HepG2 (cell line): ENCODE results near the gene RNASE13. TPM values are rescaled to one million over a fixed set of nuclear protein-coding genes. Genes with fewer than 3 reads are reported as not detected.
A peak's percentile ranks its signal among the peaks of the same experiment; 100 is the strongest.

ENCODE experiments used
- DNMT1 ChIP-seq: sonication (generic); formaldehyde crosslinking; IDR thresholded peaks from 2 replicates; pipeline ENCODE4 v1.5.1; 2020; ENCODE audit warnings: mild to moderate bottlenecking, missing genetic modification reagents
- KDM4B ChIP-seq: sonication (generic); formaldehyde crosslinking; IDR thresholded peaks from 2 replicates; pipeline ENCODE4 v1.4.0; 2020; ENCODE audit warnings: missing genetic modification reagents
- MTA1 ChIP-seq: sonication (generic); formaldehyde crosslinking; IDR thresholded peaks from 2 replicates; pipeline ENCODE4 v1.4.0; 2020; ENCODE audit warnings: missing genetic modification reagents, mild to moderate bottlenecking, borderline replicate concordance
- PHF5A ChIP-seq: IDR thresholded peaks from one replicate; pipeline ENCODE4 v1.6.1; 2018; ENCODE audit warnings: low read depth, missing genetic modification reagents; ENCODE audit not compliant: unreplicated experiment
- RAD51 ChIP-seq: fragments of 450-650 bp; IDR thresholded peaks from 2 replicates; pipeline ENCODE4 v1.6.1; 2016; ENCODE audit warnings: borderline replicate concordance
- REPIN1 ChIP-seq: sonication (generic); formaldehyde crosslinking; IDR thresholded peaks from 2 replicates; pipeline ENCODE4 v1.8.0; 2022; ENCODE audit warnings: missing genetic modification reagents, low read depth, mild to moderate bottlenecking, borderline replicate concordance
- RXRA ChIP-seq: sonication (generic); formaldehyde crosslinking; IDR thresholded peaks from 2 replicates; pipeline ENCODE4 v1.5.1; 2020; ENCODE audit warnings: missing genetic modification reagents
- SCMH1 ChIP-seq: sonication (generic); formaldehyde crosslinking; IDR thresholded peaks from 2 replicates; pipeline ENCODE4 v1.9.0; 2021; ENCODE audit warnings: missing genetic modification reagents, mild to moderate bottlenecking, borderline replicate concordance
- SP1 ChIP-seq, 2 experiments: fragments of 450-650 bp in 1 of 2; sonication (generic) in 1 of 2; formaldehyde crosslinking in 1 of 2; IDR thresholded peaks; 2 replicates each; pipeline versions ENCODE4 v1.4.0 to v1.6.1; 2016 to 2020; ENCODE audit warnings: missing genetic modification reagents in 1 of 2
- SPEN ChIP-seq: sonication (generic); formaldehyde crosslinking; IDR thresholded peaks from 2 replicates; pipeline ENCODE4 v1.5.1; 2020; ENCODE audit warnings: low read depth, mild to moderate bottlenecking, missing genetic modification reagents
- TBX3 ChIP-seq: fragments of 450-650 bp; IDR thresholded peaks from 2 replicates; pipeline ENCODE4 v1.6.1; 2017; ENCODE audit warnings: antibody characterized with exemption, mild to moderate bottlenecking, inconsistent platforms, borderline replicate concordance
- ZBTB3 ChIP-seq: sonication (generic); formaldehyde crosslinking; IDR thresholded peaks from 2 replicates; pipeline ENCODE4 v1.4.0; 2020; ENCODE audit warnings: low read depth, mild to moderate bottlenecking, moderate library complexity, missing genetic modification reagents, borderline replicate concordance
- ZBTB7B ChIP-seq: sonication (generic); formaldehyde crosslinking; IDR thresholded peaks from 2 replicates; pipeline ENCODE4 v1.4.0; 2020; ENCODE audit warnings: missing genetic modification reagents
- ZNF143 ChIP-seq: sonication (generic); formaldehyde crosslinking; IDR thresholded peaks from 2 replicates; pipeline ENCODE4 v1.4.0; 2020; ENCODE audit warnings: missing genetic modification reagents
- ZNF788 ChIP-seq: sonication (generic); formaldehyde crosslinking; IDR thresholded peaks from 2 replicates; pipeline ENCODE4 v1.5.0; 2020; ENCODE audit warnings: mild to moderate bottlenecking, missing genetic modification reagents, borderline replicate concordance
- ZSCAN12 ChIP-seq: sonication (generic); formaldehyde crosslinking; IDR thresholded peaks from 2 replicates; pipeline ENCODE4 v1.9.0; 2021; ENCODE audit warnings: mild to moderate bottlenecking, missing genetic modification reagents
- polyA plus RNA-seq, 8 experiments: library from polyadenylated mRNA; depleted of rRNA in 3 of 8; stranded (reverse) in 7 of 8; unstranded in 1 of 8; fragments of >200 nt; fragmentation: Illumina TruSeq in 4 of 8; extraction: Trizol in 4 of 8; gene quantifications; 2 replicates each; pipeline versions ENCODE4 v1.2.1 to v1.2.3, GENCODE V29; 2011 to 2016; ENCODE audit warnings: low read depth in 4 of 8, missing spikeins in 1 of 8, mixed read lengths in 1 of 8; ENCODE audit not compliant: insufficient read depth in 1 of 8
- total RNA-seq, 5 experiments: library from RNA; depleted of rRNA; stranded (reverse); fragments of >200 nt; fragmentation: Illumina TruSeq; extraction: Trizol; gene quantifications; 2 replicates each; pipeline ENCODE4 v1.2.3, GENCODE V29; 2016; ENCODE audit warnings: low read depth in 1 of 5
- TF ChIP-seq, protein P1 (sequence below): sonication (generic); formaldehyde crosslinking; IDR thresholded peaks from 2 replicates; pipeline ENCODE4 v1.5.0; 2020; ENCODE audit warnings: mild to moderate bottlenecking, missing genetic modification reagents
- TF ChIP-seq, protein P2 (sequence below): sonication (generic); formaldehyde crosslinking; IDR thresholded peaks from 2 replicates; pipeline ENCODE4 v1.4.0; 2020; ENCODE audit warnings: mild to moderate bottlenecking, missing genetic modification reagents
- TF ChIP-seq, protein P3 (sequence below): sonication (generic); formaldehyde crosslinking; IDR thresholded peaks from 2 replicates; pipeline ENCODE4 v1.4.0; 2020; ENCODE audit warnings: low read depth, mild to moderate bottlenecking, missing genetic modification reagents
- TF ChIP-seq, protein P4 (sequence below): sonication (generic); formaldehyde crosslinking; IDR thresholded peaks from 2 replicates; pipeline ENCODE4 v1.8.0; 2022; ENCODE audit warnings: missing genetic modification reagents, low read depth, mild to moderate bottlenecking, borderline replicate concordance
- TF ChIP-seq, protein P5 (sequence below): sonication (generic); formaldehyde crosslinking; IDR thresholded peaks from 2 replicates; pipeline ENCODE4 v1.4.0; 2020; ENCODE audit warnings: missing genetic modification reagents

Gene RNASE13
- total and polyA plus RNA-seq, 2 of the 13 experiments (the other 11 are each of a cell fraction or from before 2014, with no cell fraction given), result 1.0 TPM; not detected in 1

DNA sequence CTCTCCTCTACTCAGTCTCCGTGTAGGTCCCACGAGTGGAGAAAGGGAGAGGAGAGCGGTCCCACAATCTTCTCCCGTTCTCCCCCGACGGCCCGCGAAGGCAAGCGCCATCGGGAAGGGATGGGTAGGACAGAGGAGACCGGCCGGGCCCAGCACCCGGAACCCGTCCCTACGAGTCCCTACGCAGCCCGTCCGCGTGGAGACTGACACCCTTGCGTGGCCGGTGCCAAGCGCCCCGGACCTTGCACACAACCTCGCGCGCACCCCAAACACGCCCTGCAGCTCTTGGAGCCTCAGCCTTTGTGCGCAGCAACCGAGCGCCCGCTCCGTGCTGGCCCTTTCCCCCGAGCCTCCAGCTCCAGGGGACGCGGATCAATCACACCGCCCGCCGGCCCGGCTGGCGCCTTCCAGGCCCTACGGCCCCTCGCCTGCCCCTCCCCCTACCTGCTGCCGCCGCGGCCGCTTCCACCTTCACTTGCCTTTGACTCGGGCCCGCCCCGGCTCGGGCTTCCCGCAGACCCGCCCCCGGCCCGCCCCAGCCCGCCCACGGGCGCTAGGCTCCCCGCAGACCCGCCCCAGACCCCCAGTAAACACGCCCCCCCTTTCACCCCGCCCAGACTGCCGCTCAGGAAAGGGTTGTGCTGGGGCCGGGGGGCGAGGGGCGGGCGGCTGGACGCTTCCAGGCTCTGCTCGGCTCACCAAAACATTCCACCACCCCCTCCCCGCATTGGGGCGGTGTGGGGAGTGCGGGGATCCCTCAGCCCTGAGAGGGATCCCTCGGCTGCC is 9.8 kb downstream of the RNASE13 start, which contains the start of gene NDRG2 (continued):
- TF ChIP-seq, protein P1, sequence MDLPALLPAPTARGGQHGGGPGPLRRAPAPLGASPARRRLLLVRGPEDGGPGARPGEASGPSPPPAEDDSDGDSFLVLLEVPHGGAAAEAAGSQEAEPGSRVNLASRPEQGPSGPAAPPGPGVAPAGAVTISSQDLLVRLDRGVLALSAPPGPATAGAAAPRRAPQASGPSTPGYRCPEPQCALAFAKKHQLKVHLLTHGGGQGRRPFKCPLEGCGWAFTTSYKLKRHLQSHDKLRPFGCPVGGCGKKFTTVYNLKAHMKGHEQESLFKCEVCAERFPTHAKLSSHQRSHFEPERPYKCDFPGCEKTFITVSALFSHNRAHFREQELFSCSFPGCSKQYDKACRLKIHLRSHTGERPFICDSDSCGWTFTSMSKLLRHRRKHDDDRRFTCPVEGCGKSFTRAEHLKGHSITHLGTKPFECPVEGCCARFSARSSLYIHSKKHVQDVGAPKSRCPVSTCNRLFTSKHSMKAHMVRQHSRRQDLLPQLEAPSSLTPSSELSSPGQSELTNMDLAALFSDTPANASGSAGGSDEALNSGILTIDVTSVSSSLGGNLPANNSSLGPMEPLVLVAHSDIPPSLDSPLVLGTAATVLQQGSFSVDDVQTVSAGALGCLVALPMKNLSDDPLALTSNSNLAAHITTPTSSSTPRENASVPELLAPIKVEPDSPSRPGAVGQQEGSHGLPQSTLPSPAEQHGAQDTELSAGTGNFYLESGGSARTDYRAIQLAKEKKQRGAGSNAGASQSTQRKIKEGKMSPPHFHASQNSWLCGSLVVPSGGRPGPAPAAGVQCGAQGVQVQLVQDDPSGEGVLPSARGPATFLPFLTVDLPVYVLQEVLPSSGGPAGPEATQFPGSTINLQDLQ (CRISPR knock-in tag), result 0 out of 2 replicates have a peak, but pooled peaks have one; percentile 40
- TF ChIP-seq ZSCAN12 (CRISPR knock-in tag), result no peak
- TF ChIP-seq ZNF143, result no peak; the same call in 1 of the 2 replicates
- TF ChIP-seq KDM4B (CRISPR knock-in tag), result no peak
- TF ChIP-seq, protein P2, sequence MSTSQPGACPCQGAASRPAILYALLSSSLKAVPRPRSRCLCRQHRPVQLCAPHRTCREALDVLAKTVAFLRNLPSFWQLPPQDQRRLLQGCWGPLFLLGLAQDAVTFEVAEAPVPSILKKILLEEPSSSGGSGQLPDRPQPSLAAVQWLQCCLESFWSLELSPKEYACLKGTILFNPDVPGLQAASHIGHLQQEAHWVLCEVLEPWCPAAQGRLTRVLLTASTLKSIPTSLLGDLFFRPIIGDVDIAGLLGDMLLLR, result peak; percentile 83; the same call in 1 of the 2 replicates
- no peak for TF ChIP-seq RAD51
- TF ChIP-seq DNMT1, result peak; percentile 87
- peak; percentile 38; the same call in 1 of the 2 replicates for TF ChIP-seq TBX3
- TF ChIP-seq REPIN1 (CRISPR knock-in tag), result no peak
- TF ChIP-seq ZBTB7B (CRISPR knock-in tag), result no peak; the same call in 1 of the 2 replicates
- peak; percentile 67 for TF ChIP-seq MTA1 (CRISPR knock-in tag)
- TF ChIP-seq, protein P3, sequence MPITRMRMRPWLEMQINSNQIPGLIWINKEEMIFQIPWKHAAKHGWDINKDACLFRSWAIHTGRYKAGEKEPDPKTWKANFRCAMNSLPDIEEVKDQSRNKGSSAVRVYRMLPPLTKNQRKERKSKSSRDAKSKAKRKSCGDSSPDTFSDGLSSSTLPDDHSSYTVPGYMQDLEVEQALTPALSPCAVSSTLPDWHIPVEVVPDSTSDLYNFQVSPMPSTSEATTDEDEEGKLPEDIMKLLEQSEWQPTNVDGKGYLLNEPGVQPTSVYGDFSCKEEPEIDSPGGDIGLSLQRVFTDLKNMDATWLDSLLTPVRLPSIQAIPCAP (CRISPR knock-in tag), result no peak; the same call in 1 of the 2 replicates
- peak; percentile 74 for TF ChIP-seq PHF5A
- TF ChIP-seq, protein P4, sequence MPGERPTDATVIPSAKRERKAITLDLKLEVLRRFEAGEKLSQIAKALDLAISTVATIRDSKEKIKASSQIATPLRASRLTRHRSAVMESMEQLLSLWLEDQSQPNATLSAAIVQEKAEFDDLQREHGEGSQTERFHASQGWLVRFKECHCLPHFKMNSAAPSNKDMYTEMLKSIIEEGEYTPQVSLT, result no peak
- no peak for TF ChIP-seq SP1 (IDR thresholded peaks at IDR 0.05)
- TF ChIP-seq SP1 (CRISPR knock-in tag; IDR thresholded peaks at IDR 0.05), result no peak
- peak; percentile 71 for TF ChIP-seq ZNF788 (CRISPR knock-in tag)
- TF ChIP-seq RXRA (CRISPR knock-in tag), result peak; percentile 60; the same call in 1 of the 2 replicates
- TF ChIP-seq SPEN (CRISPR knock-in tag), result peak; percentile 58; the same call in 1 of the 2 replicates
- TF ChIP-seq, protein P5, sequence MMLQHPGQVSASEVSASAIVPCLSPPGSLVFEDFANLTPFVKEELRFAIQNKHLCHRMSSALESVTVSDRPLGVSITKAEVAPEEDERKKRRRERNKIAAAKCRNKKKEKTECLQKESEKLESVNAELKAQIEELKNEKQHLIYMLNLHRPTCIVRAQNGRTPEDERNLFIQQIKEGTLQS (CRISPR knock-in tag), result 0 out of 2 replicates have a peak, but pooled peaks have one; percentile 47
- TF ChIP-seq ZBTB3 (CRISPR knock-in tag), result no peak
- TF ChIP-seq SCMH1 (CRISPR knock-in tag), result no peak
